Inflammatory macrophage treated with lipopolysaccharide for 4 hours (primary cell): ENCODE results near the gene PSMC1.

Experiments used
- DNase-seq: peaks from one replicate; pipeline ENCODE4 v3.0.0-alpha.2; 2020

Gene PSMC1

DNA sequence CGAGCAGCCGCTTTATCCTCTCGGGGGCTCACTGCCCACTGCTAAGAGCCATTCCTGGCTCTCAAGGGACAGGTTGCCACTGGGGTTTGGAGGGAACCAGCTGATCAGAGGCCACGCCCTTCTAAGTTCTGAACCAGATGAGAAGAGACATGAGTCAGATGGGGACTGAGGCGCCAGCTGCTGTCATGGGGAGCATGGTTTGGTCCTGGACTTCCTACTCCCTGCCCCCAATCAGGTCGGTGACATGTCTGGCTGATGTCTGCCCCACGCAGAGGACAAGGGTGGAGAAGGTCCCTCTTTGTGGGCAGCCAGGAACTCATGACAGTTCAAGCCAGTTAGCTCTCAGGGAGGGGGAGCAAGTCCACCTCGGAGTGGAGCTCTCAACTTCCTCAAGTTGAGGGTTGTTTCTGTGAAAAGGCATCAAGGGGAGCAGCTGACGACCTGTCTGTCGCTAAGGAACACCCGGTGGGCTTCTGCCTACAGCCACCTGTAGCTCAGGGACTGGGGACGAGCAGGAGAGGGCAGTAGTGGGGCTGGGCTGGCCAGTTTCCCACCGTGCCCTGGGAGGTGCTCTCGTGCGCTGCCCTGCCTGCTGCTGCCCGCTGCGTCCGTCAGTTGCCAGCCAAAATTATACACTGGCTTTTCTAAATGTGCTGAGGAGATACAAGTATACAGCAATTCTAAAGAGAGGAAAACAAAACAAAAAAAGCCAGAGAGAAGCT lies 20.5 kb downstream of the PSMC1 start:
- DNase-seq: peak; percentile 87

DNA sequence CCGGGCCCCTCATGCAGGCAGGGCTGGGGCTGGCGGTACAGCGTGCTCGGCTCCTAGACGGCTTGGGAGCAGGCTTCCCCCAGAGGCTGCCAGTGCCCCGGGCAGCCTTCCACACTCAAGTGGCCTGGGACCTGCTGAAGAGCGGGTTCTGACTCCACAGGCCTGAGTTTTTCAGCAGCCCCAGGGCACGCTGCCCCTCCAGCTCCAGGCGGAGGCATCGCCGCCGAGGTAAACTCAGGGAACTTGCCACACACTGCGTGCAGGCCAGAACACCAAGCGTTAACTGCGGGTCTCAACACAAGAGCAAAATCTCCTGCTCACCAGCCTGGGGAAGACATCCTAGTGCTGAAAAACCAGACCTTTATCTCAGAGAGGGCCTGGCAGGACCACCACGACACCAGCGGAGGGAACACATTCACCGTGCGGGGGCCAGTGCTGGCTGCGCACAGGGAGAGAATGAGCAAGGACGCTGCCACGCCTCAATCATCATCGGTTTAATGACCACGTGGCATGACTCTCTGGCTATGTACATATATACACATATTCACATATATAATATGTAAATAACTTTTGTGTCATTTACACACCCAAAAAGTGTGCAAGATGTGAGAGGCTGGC lies 21.3 kb downstream of the PSMC1 start:
- DNase-seq: no peak

DNA sequence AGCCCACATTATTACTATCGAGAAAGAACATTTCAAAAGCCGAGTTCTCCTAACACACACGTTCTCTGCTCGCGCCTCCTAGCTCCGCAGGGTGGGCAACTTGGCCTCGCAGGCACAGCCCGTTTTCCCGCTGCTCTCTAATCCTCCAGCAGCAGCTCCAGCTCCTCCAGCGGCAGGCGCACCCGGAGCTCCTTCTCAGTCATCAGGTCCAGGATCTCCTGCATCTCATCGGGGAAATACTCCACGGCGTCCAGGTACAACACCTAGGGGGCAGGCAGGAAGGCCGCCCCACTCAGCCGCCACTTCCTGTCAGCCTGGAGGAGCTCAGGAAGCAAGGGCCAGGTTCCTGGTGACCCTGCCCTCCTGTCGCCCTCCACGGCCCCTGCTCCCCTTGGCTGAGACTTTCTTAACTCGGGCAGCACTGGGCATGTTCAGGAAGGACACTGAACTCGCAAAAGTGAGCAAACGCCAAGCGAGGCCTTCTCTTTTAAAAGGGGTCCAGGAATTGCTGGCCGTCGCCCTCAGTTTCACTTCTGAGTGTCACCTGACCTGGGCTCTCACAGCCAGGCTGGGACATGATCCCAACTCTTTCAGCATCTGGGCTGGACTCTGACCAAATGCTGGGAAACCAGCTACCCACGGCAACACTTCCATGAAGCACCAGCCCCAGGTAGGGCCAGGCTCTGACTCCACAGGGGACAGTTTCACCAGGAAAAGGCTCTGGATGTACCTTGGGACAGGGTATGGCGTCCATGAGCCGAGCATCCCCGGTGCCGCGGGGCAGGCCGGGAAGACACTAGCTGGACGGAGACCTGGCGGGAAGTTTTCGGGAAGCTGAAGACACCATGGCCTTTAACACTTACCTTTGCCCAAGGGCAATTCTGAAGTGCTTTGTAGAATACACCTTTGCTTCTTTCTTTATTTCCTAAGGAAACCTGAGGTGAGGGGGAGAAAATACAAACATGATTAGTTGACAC lies 22.1 kb downstream of the PSMC1 start:
- no peak for DNase-seq

DNA sequence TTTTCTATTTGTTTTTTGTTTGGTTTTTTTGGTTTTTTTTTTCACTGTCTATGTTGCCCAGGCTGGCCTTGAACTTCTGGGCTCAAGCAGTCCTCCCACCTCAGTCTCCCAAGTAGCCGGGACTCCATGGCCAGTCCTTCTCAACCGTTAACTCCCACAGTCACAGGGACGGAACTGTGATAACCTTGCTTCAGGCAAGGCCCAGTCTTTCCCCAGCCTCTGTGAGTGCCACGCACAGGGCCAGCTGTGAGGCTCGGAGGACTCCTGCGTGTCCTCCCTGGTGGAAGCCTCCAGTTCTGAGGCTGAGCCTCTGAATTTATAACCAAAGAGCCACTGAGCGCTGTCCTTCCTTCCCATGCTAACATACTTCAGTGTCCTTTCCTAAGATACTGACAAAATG lies 23.7 kb downstream of the PSMC1 start:
- no peak for DNase-seq

DNA sequence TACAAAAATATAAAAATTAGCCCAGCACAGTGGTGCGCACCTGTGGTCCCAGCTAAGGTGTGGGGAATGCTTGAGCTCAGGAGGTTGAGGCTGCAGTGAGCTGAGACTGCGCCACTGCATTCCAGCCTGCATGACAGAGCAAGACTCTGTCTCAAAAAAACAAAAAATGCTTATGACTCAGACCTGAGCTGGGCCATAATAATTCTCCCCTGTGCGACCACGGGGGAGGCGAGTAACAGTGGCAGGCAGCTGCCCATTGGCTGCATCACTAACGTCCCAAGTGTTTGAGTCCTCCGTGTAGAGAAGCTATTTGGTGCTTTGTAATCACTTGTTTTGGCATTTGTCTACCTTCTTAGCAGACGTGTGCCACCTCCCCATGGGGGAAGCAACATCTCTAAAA lies 24.9 kb downstream of the PSMC1 start:
- no peak for DNase-seq

DNA sequence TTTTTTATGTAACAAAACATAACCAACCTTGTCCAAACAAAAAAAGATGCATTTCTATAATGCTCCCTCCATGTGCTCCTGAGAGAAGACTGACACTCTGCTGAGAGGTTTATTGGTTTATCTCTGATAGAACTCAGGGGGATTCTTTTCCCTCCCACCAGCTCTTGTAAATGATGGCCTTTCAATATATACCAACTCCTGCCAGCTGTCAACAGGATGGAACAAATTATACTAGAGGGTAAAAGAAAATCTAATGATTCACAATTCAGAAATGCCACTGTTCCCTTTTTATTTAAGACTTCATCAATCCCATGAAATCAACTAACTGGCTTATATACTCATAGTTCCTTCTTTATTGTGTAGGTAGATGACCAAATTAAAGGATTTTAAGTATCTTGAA lies 25.4 kb downstream of the PSMC1 start:
- no peak for DNase-seq

DNA sequence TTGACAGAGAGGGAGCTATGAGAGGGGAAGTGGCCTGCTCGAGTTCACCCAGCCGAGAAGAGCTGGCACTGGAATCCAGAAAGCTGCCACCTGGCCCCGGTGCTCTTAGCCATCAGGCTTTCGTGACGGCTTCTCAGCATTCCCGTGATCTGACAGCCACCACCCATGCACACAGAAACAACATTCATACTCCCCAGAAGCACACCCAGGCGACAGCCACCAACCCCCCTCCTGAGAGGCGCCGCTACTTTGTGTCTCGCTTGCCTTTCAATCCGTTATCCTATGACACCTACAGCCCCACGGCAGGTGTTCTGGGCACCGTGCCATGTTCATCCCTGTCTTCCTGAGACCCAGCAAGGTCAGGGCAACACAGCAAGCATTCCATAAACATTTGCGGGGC lies 31.4 kb downstream of the PSMC1 start:
- DNase-seq: no peak

DNA sequence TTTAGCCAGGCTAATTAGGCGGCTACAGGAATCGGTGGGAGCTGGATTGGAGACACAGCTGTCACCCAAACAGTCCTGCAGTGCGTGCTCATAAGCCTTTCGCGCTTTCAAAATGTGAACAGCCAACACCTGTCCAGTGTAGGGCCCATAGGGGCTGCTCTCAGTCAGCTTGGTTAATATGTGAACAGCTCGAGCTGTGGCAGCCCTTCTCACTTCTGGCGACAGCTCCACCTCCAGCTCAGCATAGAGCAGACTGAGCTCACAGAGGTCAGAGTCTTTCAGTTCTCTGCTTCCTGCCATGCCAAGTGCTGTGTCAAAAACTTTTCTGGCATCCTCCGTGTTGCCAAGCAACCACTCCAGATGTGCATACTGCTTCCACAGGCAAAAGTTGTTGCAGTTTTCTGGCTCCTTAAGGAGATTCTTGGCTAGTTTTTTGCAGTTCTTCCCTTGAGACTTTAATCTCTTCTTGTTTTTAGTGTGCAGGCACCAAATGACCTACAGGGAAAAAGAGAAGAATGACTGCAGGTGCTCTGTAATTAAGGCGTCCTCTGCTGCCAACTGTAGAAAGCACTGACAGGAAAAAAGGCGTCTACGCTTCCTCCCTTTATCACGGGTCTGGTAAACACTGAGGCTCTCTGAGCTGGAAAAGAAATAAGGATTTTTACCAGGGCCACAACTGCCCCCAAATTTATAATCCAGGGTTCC lies 32.5 kb downstream of the PSMC1 start:
- no peak for DNase-seq

DNA sequence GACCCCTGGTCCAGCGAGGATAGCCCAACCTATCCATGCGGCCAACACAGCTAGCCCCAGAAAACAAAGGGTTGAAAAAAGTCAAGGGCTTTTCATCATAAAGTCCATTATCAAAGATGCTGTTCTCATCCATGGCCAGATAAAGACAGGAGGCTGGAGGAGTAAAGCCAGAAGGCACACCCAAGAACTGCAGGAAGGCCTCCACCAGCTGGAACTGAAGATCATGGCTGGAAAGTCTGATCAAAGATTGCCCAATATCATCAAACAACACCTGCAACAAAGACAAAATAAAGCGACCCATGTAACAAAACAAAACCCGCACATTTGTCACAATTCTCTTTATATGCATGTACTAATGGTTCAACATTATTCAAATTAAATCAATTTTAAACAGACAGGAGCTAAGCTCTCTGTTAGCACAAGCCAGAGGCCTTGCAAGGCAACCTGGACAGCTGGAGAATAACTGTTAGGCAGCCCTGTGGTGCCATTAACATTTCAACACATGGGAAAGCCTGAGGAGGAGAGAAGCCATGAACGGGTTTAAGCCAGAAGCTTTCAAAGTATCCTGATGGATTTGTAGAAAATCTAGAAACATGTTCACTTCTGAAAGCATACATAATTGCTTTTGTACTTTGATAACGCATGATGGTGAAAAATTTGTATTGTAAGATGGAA lies 34.1 kb downstream of the PSMC1 start:
- no peak for DNase-seq

DNA sequence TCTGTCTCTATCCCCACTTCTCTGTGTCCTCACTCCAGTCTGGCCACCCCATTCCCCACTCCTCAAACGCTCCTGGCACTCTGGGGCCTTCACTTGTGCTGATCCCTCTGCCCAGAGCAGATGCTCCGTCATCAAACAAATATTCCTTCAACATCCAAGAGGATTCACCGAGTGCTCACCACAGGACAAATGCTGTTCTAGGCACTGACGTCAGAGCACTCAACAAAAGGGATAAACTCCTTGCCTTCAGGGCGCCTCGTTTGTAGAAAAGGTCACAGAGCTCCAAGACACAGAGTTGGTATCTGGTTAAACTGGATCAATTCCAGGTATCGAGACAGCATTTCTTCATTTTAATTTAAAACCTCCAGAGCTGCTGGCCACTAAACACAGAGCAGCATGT lies 35.3 kb downstream of the PSMC1 start:
- DNase-seq: no peak

DNA sequence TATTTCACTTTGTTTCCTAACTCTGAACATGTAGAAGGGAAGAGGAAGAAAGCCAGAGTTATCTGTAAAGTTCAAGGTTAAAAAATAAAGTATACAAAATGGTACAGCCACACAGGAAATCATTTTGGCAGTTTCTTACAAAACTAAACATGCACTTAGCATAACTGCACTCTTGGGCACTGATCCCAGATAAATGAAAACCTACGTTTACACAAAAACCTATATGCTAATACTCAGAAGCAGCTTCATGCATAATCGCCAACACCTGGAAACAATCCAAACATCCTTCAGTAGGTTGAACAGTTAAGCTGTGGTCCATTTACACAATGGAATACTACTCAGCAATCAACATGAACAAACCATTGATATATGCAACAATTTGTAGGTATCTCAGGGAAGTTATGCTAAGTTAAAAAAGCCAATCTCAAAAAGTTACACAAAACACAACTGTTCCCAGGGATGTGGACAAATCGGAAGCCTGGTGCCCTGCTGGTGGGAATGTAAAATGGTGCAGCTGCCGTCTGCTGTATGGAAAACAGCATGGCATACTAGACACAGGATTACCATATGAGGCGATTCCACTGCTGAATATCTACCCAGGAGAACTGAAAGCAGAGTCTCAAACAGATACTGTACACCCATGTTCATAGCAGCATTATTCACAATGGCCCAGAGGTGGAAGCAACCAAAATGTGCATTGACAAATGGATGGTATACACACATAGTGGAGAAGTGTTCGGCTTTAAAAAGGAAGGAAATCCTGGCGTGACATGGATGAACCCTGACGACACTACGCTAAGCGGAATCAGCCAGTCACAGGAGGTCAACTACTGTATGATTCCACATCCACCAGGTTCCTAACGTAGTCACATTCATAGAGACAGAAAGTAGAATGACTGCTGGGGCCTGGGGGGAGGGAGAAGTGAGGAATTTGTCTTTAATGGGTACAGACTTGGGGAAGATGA lies 37.7 kb downstream of the PSMC1 start:
- peak; percentile 32 for DNase-seq

DNA sequence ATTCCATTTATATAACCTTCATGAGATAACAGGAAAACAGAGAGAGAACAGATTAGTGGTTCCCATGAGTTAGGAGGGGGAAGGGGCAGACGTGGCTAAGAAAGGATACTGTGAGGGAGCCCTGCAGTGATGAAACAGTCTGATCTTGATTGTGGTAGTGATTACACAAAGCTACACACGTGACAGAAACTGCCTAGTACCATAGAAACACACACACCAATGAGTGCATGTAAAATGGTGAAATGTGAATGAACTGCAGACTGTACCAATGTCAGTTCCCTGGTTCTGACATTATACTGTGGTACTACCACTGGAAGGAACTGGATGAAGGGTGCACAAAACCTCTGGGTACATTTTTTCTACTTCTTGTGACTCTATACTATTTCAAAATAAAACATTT lies 38.5 kb downstream of the PSMC1 start:
- peak; percentile 87 for DNase-seq

DNA sequence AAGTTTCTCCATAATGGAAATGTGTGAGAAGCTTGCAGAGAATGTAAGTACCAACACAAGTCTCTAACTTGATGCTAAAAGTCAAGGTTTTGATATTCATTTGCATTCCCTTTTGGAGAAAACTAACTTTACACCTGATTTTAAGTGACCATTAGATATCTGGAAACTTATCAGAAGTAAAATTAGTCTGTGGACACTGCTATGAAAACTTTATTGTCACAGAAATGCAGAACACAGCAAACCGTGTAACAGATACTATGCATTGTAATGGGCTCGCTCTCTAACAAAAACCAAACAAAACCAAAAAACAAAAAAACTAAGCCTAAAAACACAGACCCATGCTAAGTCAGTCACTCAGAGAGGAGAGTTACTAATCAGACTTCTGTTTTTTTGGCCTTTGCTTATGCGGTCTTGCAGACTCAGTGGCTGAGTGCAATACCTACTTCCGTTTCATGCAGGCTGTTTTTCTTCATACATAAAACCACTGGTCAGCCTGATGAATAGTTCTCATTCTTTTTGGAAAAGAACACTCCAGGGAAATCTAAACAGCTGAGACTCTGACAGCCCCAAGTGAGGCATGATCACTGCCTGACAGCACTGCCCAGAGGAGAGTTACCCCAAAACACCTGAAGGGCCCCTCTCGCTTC lies 39.6 kb downstream of the PSMC1 start:
- DNase-seq: peak; percentile 89

DNA sequence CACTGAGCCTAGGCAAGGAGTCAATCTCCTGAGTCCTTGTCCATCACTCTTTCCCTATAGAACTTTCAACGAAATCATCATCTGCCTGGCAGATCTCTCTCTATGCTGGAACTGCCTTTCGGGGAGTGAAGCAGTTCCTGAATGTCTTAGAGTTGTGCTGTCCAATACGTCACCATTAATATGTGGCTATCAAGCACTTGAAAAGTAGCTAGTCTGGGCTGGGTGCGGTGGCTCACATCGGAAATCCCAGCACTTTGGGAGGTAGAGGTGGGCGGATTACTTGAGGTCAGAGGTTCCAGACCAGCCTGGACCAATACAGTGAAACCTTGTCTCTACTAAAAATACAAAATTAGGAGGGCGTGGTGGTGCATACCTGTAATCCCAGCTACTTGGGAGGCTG lies 40.3 kb downstream of the PSMC1 start:
- peak; percentile 27 for DNase-seq

DNA sequence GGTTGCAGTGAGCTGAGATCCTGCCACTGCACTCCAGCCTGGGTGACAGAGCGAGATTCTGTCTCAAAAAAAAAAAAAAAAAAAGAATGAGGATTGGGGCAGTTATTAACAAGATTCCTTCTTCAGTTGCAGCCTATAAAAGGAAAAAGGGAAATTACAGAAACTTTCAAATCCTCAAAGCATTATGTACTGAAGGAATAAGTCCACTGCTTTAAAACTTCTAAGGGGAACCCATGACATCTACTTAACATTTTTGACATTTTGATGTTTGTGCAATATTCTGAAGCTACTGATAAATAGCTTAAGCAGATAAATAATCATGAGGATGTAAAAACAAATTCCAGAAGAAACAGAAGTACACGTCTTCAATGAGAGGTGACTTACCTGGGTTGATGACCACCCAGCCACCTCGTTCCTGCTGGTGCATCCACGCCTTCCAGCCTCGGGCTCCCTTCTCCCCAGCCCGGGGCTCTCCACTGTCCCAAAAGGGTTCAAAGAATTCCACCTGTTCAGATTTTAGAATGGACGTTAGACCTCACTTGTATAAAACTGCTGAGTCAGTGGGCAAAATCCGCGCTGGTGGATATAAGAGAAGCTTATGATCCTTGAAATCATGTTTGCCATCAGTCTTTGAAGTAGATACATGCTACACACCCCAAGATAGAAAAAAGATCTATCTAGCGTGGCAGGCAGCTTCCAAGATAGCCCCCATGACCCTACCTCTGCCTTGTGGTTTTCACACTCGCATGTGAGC lies 41.7 kb downstream of the PSMC1 start:
- DNase-seq: peak; percentile 57

DNA sequence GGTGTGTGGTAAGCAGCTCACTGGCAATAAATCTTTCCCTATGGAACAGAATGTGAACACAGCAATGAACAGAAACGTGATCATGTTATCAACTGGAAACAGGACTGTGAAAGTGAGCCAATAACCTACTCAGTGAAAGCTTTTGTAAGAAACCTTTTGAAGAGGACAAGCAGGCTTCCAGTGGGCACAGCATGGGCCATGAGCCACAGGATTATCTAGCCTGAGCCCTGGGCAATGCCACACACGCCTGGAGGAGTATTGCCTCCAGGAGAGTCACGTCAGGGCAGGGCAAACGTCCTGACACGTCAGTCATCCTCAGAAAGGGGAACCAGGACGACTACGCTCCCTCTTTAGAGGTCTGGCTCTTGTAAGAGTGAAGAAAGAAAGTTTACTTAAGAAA lies 43.1 kb downstream of the PSMC1 start:
- DNase-seq: peak; percentile 94

DNA sequence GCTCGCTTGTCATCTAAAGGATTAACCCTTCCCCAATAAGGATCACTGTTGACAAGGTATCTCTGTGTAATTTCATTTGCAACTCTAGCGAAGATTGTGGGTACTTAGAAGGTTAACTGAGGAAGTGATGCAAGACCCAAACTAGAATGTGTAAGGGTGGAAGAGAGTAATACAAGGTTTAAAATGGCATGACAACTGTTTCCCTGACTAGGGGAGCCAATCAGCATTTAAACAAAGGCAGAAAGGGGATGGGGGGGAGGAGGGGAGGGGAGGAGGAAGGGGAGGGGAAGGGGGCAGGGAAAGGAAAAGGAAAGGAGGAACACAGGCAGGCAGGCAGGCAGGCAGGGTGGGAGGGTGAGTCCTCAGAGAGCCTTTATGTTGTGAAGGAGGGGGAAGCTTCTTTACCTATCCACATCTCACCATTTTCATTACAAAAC lies 44.3 kb downstream of the PSMC1 start:
- DNase-seq: peak; percentile 67

DNA sequence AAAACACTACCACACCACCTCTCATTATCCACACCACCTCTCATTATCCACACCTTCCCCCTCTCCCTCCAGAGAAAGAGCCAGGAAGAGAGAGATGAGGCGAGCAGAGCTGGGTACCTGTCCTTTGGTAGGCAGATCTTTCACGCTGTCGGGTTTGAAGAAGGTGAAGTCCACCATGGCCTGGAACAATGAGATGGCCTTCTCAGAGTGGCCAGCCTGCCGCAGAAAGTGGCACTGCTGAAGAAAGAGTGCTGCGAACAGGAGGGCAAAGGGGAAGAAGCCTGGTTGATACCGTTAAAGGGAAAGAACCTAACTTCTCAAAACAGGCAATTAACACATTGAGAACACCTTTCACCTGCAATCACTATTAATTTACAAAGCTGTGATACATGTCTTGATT lies 44.8 kb downstream of the PSMC1 start:
- DNase-seq: no peak

DNA sequence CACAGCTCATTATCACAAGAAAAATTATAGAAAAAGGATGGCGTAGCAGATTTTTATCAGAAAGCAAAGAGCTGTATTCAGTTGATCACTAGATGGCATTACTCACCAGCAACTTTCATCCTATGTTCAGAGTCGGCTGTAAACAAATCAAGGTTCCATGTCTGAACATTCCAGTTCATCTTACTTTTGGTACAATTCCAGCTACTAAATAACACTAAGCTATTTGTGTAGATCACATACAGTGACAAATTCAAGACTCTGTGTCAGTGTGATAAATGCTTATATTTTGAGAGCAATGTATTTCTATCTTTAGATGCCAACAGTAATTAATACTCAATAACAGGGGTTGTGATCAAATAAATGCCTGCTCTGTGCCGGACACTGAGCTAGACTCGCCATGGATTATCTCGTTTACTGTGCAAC lies 45.3 kb downstream of the PSMC1 start:
- peak; percentile 36 for DNase-seq
